Mesenchymal stem cell (in vitro differentiated cells and primary cell): ENCODE data around the gene DOCK10.

Source experiments
- DNase-seq: peaks from one replicate; pipeline ENCODE4 v3.0.0-alpha.2; 2013
- H2AFZ ChIP-seq: one replicate; pipeline ENCODE4 v1.6.1; 2013; ENCODE audit warnings: low read depth, mild to moderate bottlenecking, control low read depth, inconsistent platforms, low read length, moderate library complexity
- H2AK5ac ChIP-seq: 2 replicates; pipeline ENCODE4 v1.6.1; 2013; ENCODE audit warnings: low read length, moderate library complexity, mild to moderate bottlenecking, inconsistent platforms; ENCODE audit not compliant: severe bottlenecking
- H2BK120ac ChIP-seq: one replicate; pipeline ENCODE4 v1.6.1; 2013; ENCODE audit warnings: low read depth, mild to moderate bottlenecking, inconsistent platforms, low read length, moderate library complexity
- H2BK12ac ChIP-seq, 2 experiments: one replicate each; pipeline ENCODE4 v1.6.1; 2013; ENCODE audit warnings: inconsistent platforms in 2 of 2, low read length in 2 of 2, mild to moderate bottlenecking in 2 of 2, moderate library complexity in 2 of 2, control low read depth in 1 of 2
- H2BK15ac ChIP-seq: one replicate; pipeline ENCODE4 v1.6.1; 2013; ENCODE audit warnings: mild to moderate bottlenecking, low read depth, inconsistent platforms; ENCODE audit not compliant: poor library complexity, severe bottlenecking
- H2BK5ac ChIP-seq: 2 replicates; pipeline ENCODE4 v1.6.1; 2013; ENCODE audit warnings: low read depth, mild to moderate bottlenecking, low read length, control low read depth, inconsistent platforms; ENCODE audit not compliant: poor library complexity, severe bottlenecking
- H3K14ac ChIP-seq, 2 experiments: one replicate each; pipeline ENCODE4 v1.6.1; 2013; ENCODE audit warnings: inconsistent platforms in 2 of 2, low read length in 2 of 2, control low read depth in 1 of 2, mild to moderate bottlenecking in 1 of 2, moderate library complexity in 1 of 2
- H3K18ac ChIP-seq, 2 experiments: one replicate each; pipeline ENCODE4 v1.6.1; 2013; ENCODE audit warnings: inconsistent platforms in 2 of 2, low read length in 2 of 2, control low read depth in 1 of 2, low read depth in 1 of 2, mild to moderate bottlenecking in 1 of 2
- H3K23ac ChIP-seq, 2 experiments: one replicate each; pipeline ENCODE4 v1.6.1; 2013; ENCODE audit warnings: inconsistent platforms in 2 of 2, low read length in 2 of 2, mild to moderate bottlenecking in 2 of 2, moderate library complexity in 2 of 2, control low read depth in 1 of 2
- H3K27ac ChIP-seq: 2 replicates; pipeline ENCODE4 v1.5.1; 2013; ENCODE audit warnings: mild to moderate bottlenecking, moderate library complexity, low read length, control low read depth, inconsistent platforms; ENCODE audit not compliant: poor library complexity, severe bottlenecking
- H3K27me3 ChIP-seq, 2 experiments: 2 replicates each; pipeline versions ENCODE4 v1.6.1 to v1.7.0; 2013; ENCODE audit warnings: low read length in 2 of 2, mild to moderate bottlenecking in 2 of 2, moderate library complexity in 2 of 2, control low read depth in 1 of 2, inconsistent platforms in 1 of 2; ENCODE audit not compliant: control insufficient read depth in 1 of 2, insufficient read depth in 1 of 2
- H3K36me3 ChIP-seq, 2 experiments: 2 replicates each; pipeline versions ENCODE4 v1.6.1 to v1.7.0; 2013; ENCODE audit warnings: low read length in 2 of 2, control low read depth in 1 of 2, inconsistent platforms in 1 of 2, low read depth in 1 of 2, mild to moderate bottlenecking in 1 of 2; ENCODE audit not compliant: insufficient read depth in 2 of 2, control insufficient read depth in 1 of 2
- H3K4ac ChIP-seq, 2 experiments: one replicate each; pipeline ENCODE4 v1.6.1; 2013; ENCODE audit warnings: inconsistent platforms in 2 of 2, low read length in 2 of 2, mild to moderate bottlenecking in 2 of 2, moderate library complexity in 2 of 2, control low read depth in 1 of 2, low read depth in 1 of 2
- H3K4me1 ChIP-seq: 2 replicates; pipeline ENCODE4 v1.6.1; 2013; ENCODE audit warnings: low read depth, low read length, control low read depth; ENCODE audit not compliant: control insufficient read depth, insufficient read depth
- H3K4me2 ChIP-seq: 2 replicates; pipeline ENCODE4 v1.6.1; 2013; ENCODE audit warnings: low read length, mild to moderate bottlenecking, inconsistent platforms; ENCODE audit not compliant: poor library complexity, severe bottlenecking
- H3K4me3 ChIP-seq, 2 experiments: 2 replicates each; pipeline versions ENCODE4 v1.5.1 to v1.7.0; 2013; ENCODE audit warnings: low read length in 2 of 2, mild to moderate bottlenecking in 2 of 2, control low read depth in 1 of 2, low read depth in 1 of 2; ENCODE audit not compliant: insufficient read depth in 1 of 2
- H3K79me1 ChIP-seq: replicated peaks from 2 replicates; pipeline ENCODE4 v1.6.1; 2013; ENCODE audit warnings: mild to moderate bottlenecking, control low read depth, low read length, inconsistent platforms; ENCODE audit not compliant: poor library complexity, severe bottlenecking
- H3K9ac ChIP-seq: 2 replicates; pipeline ENCODE4 v1.7.0; 2013; ENCODE audit warnings: mild to moderate bottlenecking, low read length, moderate library complexity
- H3K9me3 ChIP-seq: 2 replicates; pipeline ENCODE4 v1.7.0; 2013; ENCODE audit warnings: mild to moderate bottlenecking, low read length; ENCODE audit not compliant: control insufficient read depth
- H4K8ac ChIP-seq: one replicate; pipeline ENCODE4 v1.6.1; 2013; ENCODE audit warnings: inconsistent platforms, mild to moderate bottlenecking, low read length, moderate library complexity
- H4K91ac ChIP-seq: one replicate; pipeline ENCODE4 v1.6.1; 2013; ENCODE audit warnings: mild to moderate bottlenecking, low read length, inconsistent platforms
- WGBS: methylation state at CpG from one replicate; pipeline ENCODE4 v1.1.7; 2013; ENCODE audit warnings: mixed read lengths; 5-methylcytosine and 5-hydroxymethylcytosine counted together

DOCK10 gene

DNA sequence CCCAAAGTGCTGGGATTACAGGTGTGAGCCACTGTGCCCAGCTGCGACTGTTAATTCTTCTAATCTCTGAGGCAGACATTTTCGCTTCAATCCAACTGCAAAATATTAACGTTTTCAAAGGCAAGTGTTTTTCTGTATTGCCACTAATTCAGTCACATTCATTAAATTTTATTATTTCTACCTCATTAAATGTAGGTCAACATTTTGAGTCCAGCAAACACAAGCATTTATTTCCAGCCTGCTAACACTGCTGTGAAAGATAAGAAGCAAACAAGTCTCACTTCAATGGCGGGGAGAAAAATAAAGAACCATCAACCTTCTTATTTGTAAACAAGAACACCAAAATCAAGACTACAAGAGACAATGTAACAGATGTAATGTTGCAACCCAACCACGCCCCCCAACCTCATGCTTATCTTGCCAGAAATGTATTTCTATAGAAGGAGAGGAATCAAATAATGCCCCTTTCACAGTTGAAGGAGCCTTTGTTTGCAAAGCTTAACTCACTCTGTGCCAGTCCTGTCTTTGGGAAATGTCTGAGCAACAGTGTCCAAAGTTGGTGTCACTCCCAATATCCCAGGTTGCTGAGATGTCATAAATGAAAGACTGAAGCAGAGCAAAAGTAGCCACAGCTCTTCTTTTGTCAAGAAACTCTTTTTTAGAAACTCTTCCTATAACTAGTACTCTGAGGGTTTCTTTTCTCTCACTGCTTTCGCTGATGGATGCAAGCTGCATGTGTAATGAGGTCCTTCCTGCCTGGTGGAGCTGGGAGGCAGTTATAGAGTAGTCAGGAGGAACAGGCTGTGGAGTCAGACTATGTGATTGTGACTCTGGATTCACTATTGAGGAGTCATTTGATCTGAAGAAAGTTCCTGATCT lies 8.6 kb downstream of the DOCK10 start:
- no peak overlapping the region for H2BK120ac ChIP-seq
- no peak overlapping the region for H3K4me2 ChIP-seq
- no peaks in the 10 kb centered on the region for H3K36me3 ChIP-seq
- H4K8ac ChIP-seq = no peak overlapping the region
- H4K91ac ChIP-seq = no peak overlapping the region
- no peak overlapping the region for H2BK5ac ChIP-seq
- no peaks in the 10 kb centered on the region for H3K9me3 ChIP-seq
- peaks cover 22% of the 10 kb centered on the region for H3K79me1 ChIP-seq
- no peak overlapping the region for H3K9ac ChIP-seq
- no peak overlapping the region for H2BK12ac ChIP-seq
- H3K4me1 ChIP-seq = peaks cover 1% of the 10 kb centered on the region
- no peak overlapping the region for H2BK15ac ChIP-seq
- H3K4ac ChIP-seq = no peak overlapping the region
- H3K18ac ChIP-seq = no peak overlapping the region
- 90% methylated on average over 5 of the region's 6 CpGs for WGBS
- no peak overlapping the region for H3K14ac ChIP-seq
- no peak overlapping the region for H3K27ac ChIP-seq
- no peak for DNase-seq
- no peak overlapping the region for H3K4me3 ChIP-seq
- no peak overlapping the region for H3K23ac ChIP-seq
- no peaks in the 10 kb centered on the region for H3K27me3 ChIP-seq
- no peak overlapping the region for H2AK5ac ChIP-seq
- no peak overlapping the region for H2AFZ ChIP-seq

- H3K36me3 ChIP-seq = no peaks in the 10 kb centered on the region
- no peak overlapping the region for H3K4me2 ChIP-seq
- H3K14ac ChIP-seq = no peak overlapping the region
- no peak overlapping the region for H4K8ac ChIP-seq
- no peak overlapping the region for H3K4ac ChIP-seq
- H3K4me3 ChIP-seq = no peak overlapping the region
- H3K27ac ChIP-seq = no peak overlapping the region
- H2BK12ac ChIP-seq = no peak overlapping the region
- peaks cover 29% of the 10 kb centered on the region for H3K79me1 ChIP-seq
- no peak overlapping the region for H3K9ac ChIP-seq
- H2BK120ac ChIP-seq = no peak overlapping the region
- no peaks in the 10 kb centered on the region for H3K9me3 ChIP-seq
- H3K4me1 ChIP-seq = peaks cover 1% of the 10 kb centered on the region
- no peak overlapping the region for H3K23ac ChIP-seq
- H2AFZ ChIP-seq = no peak overlapping the region
- no peak overlapping the region for H2BK5ac ChIP-seq
- H3K18ac ChIP-seq = no peak overlapping the region
- no peak overlapping the region for H2BK15ac ChIP-seq
- DNase-seq = no peak
- H4K91ac ChIP-seq = no peak overlapping the region
- no peak overlapping the region for H2AK5ac ChIP-seq
- H3K27me3 ChIP-seq = no peaks in the 10 kb centered on the region
Measured at GRCh38 chr2:225032246-225032645, 10.0 kb downstream of the DOCK10 start.

DNA sequence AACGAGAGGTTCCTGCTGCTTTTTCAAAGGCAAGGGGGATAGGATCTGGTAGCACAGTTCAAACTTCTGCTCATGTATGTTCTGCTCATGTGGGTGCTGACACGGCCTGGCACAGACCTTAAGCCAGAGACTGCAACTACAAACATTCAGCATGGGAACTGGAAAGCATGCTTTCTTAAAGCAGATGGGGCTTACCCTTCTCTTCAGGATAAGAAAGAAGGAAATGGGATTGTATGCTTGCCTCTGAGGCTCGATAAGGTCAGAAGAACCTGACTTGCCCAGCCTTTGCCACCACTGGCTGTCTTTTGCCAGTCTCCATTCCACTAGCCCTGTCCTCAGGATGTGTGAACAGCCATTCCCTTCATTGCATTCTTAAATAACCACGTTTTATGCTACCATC lies 10.7 kb downstream of the DOCK10 start:
- Histone ChIP-seq H3K9me3 (no peaks in the 10 kb centered on the region), H3K18ac (no peak overlapping the region), H3K4me2 (no peak overlapping the region), H2BK5ac (no peak overlapping the region), H4K8ac (no peak overlapping the region), H3K79me1 (peaks cover 30% of the 10 kb centered on the region), H2AK5ac (no peak overlapping the region), H3K14ac (no peak overlapping the region), H2AFZ (no peak overlapping the region), H3K27me3 (no peaks in the 10 kb centered on the region), H3K23ac (no peak overlapping the region), H3K4me1 (peaks cover 3% of the 10 kb centered on the region), H2BK12ac (no peak overlapping the region), H3K27ac (no peak overlapping the region), H4K91ac (no peak overlapping the region), H2BK15ac (no peak overlapping the region), H3K4me3 (no peak overlapping the region), H2BK120ac (no peak overlapping the region), H3K9ac (no peak overlapping the region), H3K4ac (no peak overlapping the region), H3K36me3 (no peaks in the 10 kb centered on the region)
- 79% methylated on average over 3 of the region's 4 CpGs for WGBS
- DNase-seq = no peak

- Histone ChIP-seq H3K4ac (no peak overlapping the region), H3K79me1 (peaks cover 30% of the 10 kb centered on the region), H3K27me3 (no peaks in the 10 kb centered on the region), H3K9ac (no peak overlapping the region), H4K91ac (no peak overlapping the region), H3K9me3 (no peaks in the 10 kb centered on the region), H3K18ac (no peak overlapping the region), H3K27ac (no peak overlapping the region), H2BK15ac (no peak overlapping the region), H2BK120ac (no peak overlapping the region), H4K8ac (no peak overlapping the region), H2BK5ac (no peak overlapping the region), H3K4me3 (no peak overlapping the region), H2AK5ac (no peak overlapping the region), H3K23ac (no peak overlapping the region), H2BK12ac (no peak overlapping the region), H3K14ac (no peak overlapping the region), H3K36me3 (no peaks in the 10 kb centered on the region), H3K4me1 (peaks cover 5% of the 10 kb centered on the region), H3K4me2 (no peak overlapping the region), H2AFZ (no peak overlapping the region)
- 91% methylated on average over 1 of the region's 1 CpG for WGBS
- DNase-seq = no peak
Measured at GRCh38 chr2:225030893-225031292, 11.4 kb downstream of the DOCK10 start.
